ENCODE results near the gene BABAM2.
"Not testable (repeated sequence)": the region's sequence is repeated elsewhere in the genome, so short reads cannot be mapped to it uniquely, and the experiment has no call there.

Gene BABAM2

GRCh38 chr2:27988718-27989117 lies 98.2 kb downstream of the BABAM2 start:
- ATAC-seq, result peak; percentile 70 to 85

- peak; percentile 36 to 50 for ATAC-seq
Measured at GRCh38 chr2:27989149-27989548, 98.6 kb downstream of the BABAM2 start.

- no peak for ATAC-seq
Measured at GRCh38 chr2:27990030-27990590, 99.6 kb downstream of the BABAM2 start.

- no peak for ATAC-seq
Measured at GRCh38 chr2:27991146-27991545, 100.6 kb downstream of the BABAM2 start.

- no peak for ATAC-seq
Measured at GRCh38 chr2:27992787-27993401, 102.4 kb downstream of the BABAM2 start.

- no peak for ATAC-seq
Measured at GRCh38 chr2:27993402-27993787, 102.9 kb downstream of the BABAM2 start.

GRCh38 chr2:27993950-27994728 lies 103.6 kb downstream of the BABAM2 start:
- no peak for ATAC-seq

GRCh38 chr2:27996156-27996922 lies 105.8 kb downstream of the BABAM2 start:
- no peak for ATAC-seq

- ATAC-seq, result peak; percentile 31 to 48
Measured at GRCh38 chr2:28000287-28000686, 109.8 kb downstream of the BABAM2 start.

- ATAC-seq, result no peak
Measured at GRCh38 chr2:28002181-28002580, 111.7 kb downstream of the BABAM2 start.

GRCh38 chr2:28004086-28004485 lies 113.6 kb downstream of the BABAM2 start:
- peak; percentile 96 to 98 for ATAC-seq

- ATAC-seq, result no peak
Measured at GRCh38 chr2:28009732-28010131, 119.2 kb downstream of the BABAM2 start.

GRCh38 chr2:28011322-28011737 lies 120.8 kb downstream of the BABAM2 start:
- ATAC-seq, result no peak

- not testable (repeated sequence) for ATAC-seq
Measured at GRCh38 chr2:28018474-28018873, 127.9 kb downstream of the BABAM2 start.

GRCh38 chr2:28019521-28019920 lies 129.0 kb downstream of the BABAM2 start:
- not testable (repeated sequence) for ATAC-seq

- ATAC-seq, result no peak
Measured at GRCh38 chr2:28021898-28022297, 131.4 kb downstream of the BABAM2 start.

- ATAC-seq, result no peak
Measured at GRCh38 chr2:28025123-28025522, 134.6 kb downstream of the BABAM2 start.

GRCh38 chr2:28026230-28026629 lies 135.7 kb downstream of the BABAM2 start:
- ATAC-seq, result not testable (repeated sequence)

- ATAC-seq, result no peak
Measured at GRCh38 chr2:28028025-28028424, 137.5 kb downstream of the BABAM2 start.

GRCh38 chr2:28030600-28030999 lies 140.1 kb downstream of the BABAM2 start:
- ATAC-seq, result no peak

- ATAC-seq, result peak; percentile 86 to 95
Measured at GRCh38 chr2:28032816-28033215, 142.3 kb downstream of the BABAM2 start.

GRCh38 chr2:28034696-28035095 lies 144.2 kb downstream of the BABAM2 start:
- ATAC-seq, result no peak

- no peak for ATAC-seq
Measured at GRCh38 chr2:28035163-28035690, 144.7 kb downstream of the BABAM2 start.

Measured in activated CD4-positive, CD25-positive, alpha-beta regulatory T cell treated with anti-CD3 and anti-CD28 coated beads, Interleukin-2, amount 50 U/mL, for 24 hours (primary cell).